Measurements from ENCODE around the gene PCDHB8.

DNA sequence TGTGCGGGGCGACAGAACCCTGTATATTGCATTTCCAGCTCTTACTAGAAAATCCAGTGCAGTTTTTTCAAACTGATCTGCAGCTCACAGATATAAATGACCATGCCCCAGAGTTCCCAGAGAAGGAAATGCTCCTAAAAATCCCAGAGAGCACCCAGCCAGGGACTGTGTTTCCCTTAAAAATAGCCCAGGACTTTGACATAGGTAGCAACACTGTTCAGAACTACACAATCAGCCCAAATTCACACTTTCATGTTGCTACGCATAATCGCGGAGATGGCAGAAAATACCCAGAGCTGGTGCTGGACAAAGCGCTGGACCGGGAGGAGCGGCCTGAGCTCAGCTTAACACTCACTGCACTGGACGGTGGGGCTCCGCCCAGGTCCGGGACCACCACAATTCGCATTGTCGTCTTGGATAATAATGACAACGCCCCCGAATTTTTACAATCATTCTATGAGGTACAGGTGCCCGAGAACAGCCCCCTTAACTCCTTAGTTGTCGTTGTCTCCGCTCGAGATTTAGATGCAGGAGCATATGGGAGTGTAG, 41.8 kb upstream of the PCDHB8 start:
- TF ChIP-seq POLR2A (IDR thresholded peaks at IDR 0.05) (no peak), CTCF (IDR thresholded peaks at IDR 0.05) (no peak)

Data from stomach (tissue), 4 donors.